T-cell (primary cell): ENCODE data around the gene ITPR1. TPM values are rescaled to one million over a fixed set of nuclear protein-coding genes. Genes with fewer than 3 reads are reported as not detected.

Experiments
- ATAC-seq, 4 experiments: fragments of 200-7000 bp in 3 of 4; fragments of 150-1000 bp in 1 of 4; cut with Tn5 transposase; replicated peaks in 1 of 4; 1 replicate in 3 of 4; 2 replicates in 1 of 4; pipeline ENCODE4 v1.10.0; 2021; ENCODE audit warnings: moderate library complexity in 3 of 4, mild to moderate bottlenecking in 2 of 4, moderate number of reproducible peaks in 1 of 4
- CTCF ChIA-PET, 2 donors: fragments of 300-600 bp; sonication (Branson Sonifier 250); formaldehyde crosslinking; loops; one replicate each; lab custom pipeline; 2022; ENCODE audit warnings: antibody characterized with exemption in 2 of 2; lab: Charles Lee
- POLR2A ChIA-PET, 2 donors: fragments of 300-600 bp; sonication (Branson Sonifier 250); formaldehyde crosslinking; loops; one replicate each; lab custom pipeline; 2022; ENCODE audit warnings: antibody characterized with exemption in 2 of 2; lab: Charles Lee
- DNase-seq, 35 experiments: peaks; one replicate each; pipeline versions ENCODE4 v3.0.0 to v3.0.0-alpha.2; 2013 to 2023
- H3K27ac ChIP-seq: one replicate; pipeline ENCODE4 v1.5.1; 2013; ENCODE audit warnings: low read length
- H3K27me3 ChIP-seq, 2 experiments: replicated peaks in 1 of 2; 1 replicate in 1 of 2; 2 replicates in 1 of 2; pipeline versions ENCODE4 v1.6.1 to v1.7.0; 2013; ENCODE audit warnings: low read length in 1 of 2, mixed read lengths in 1 of 2; ENCODE audit not compliant: control insufficient read depth in 2 of 2, insufficient read depth in 2 of 2; ENCODE audit errors: extremely low read depth in 1 of 2
- H3K36me3 ChIP-seq, 2 donors: 1 replicate in 1 of 2; 2 replicates in 1 of 2; pipeline versions ENCODE4 v1.6.1 to v1.7.0; 2013; ENCODE audit warnings: low read length in 1 of 2; ENCODE audit not compliant: control insufficient read depth in 2 of 2, insufficient read depth in 1 of 2; ENCODE audit errors: extremely low read depth in 1 of 2
- H3K4me1 ChIP-seq, 2 experiments: 1 replicate in 1 of 2; 2 replicates in 1 of 2; pipeline versions ENCODE4 v1.6.1 to v1.7.0; 2013; ENCODE audit warnings: low read length in 2 of 2, mixed read lengths in 1 of 2; ENCODE audit not compliant: insufficient read depth in 2 of 2, control insufficient read depth in 1 of 2; ENCODE audit errors: extremely low read depth in 1 of 2
- H3K4me3 ChIP-seq, 2 donors: 1 replicate in 1 of 2; 2 replicates in 1 of 2; pipeline versions ENCODE4 v1.5.1 to v1.7.0; 2013; ENCODE audit warnings: mild to moderate bottlenecking in 2 of 2, low read length in 1 of 2, moderate library complexity in 1 of 2; ENCODE audit not compliant: control insufficient read depth in 1 of 2; ENCODE audit errors: extremely low read depth in 1 of 2
- H3K9me3 ChIP-seq: 2 replicates; pipeline ENCODE4 v1.7.0; 2013
- H3K27ac Mint-ChIP-seq, 2 donors: one replicate each; pipeline ENCODE4 v1.8.0; 2020 to 2021; ENCODE audit warnings: mild to moderate bottlenecking in 2 of 2, mixed read lengths in 2 of 2
- H3K27me3 Mint-ChIP-seq, 2 donors: one replicate each; pipeline ENCODE4 v1.8.0; 2021 to 2022; ENCODE audit warnings: mixed read lengths in 2 of 2
- H3K36me3 Mint-ChIP-seq: one replicate; pipeline ENCODE4 v1.8.0; 2021; ENCODE audit warnings: mixed read lengths
- H3K4me1 Mint-ChIP-seq, 3 donors: one replicate each; pipeline ENCODE4 v1.8.0; 2020 to 2022; ENCODE audit warnings: mixed read lengths in 3 of 3, mild to moderate bottlenecking in 1 of 3
- H3K4me3 Mint-ChIP-seq, 3 donors: one replicate each; pipeline ENCODE4 v1.8.0; 2020 to 2022; ENCODE audit warnings: mild to moderate bottlenecking in 3 of 3, mixed read lengths in 3 of 3, moderate library complexity in 3 of 3
- H3K9me3 Mint-ChIP-seq, 3 donors: one replicate each; pipeline ENCODE4 v1.8.0; 2020 to 2022; ENCODE audit warnings: mixed read lengths in 3 of 3
- WGBS: methylation state at CpG from one replicate; pipeline ENCODE4 v1.1.5; 2013; ENCODE audit warnings: missing lambda C conversion rate; ENCODE audit not compliant: insufficient coverage; 5-methylcytosine and 5-hydroxymethylcytosine counted together
- total RNA-seq, 35 experiments: library from RNA in 6 of 35; stranded (reverse) in 6 of 35; fragments of 120-200 nt in 1 of 35; gene quantifications; one replicate each; pipeline versions ENCODE4 v1.2.1 to v1.2.4 and lab custom pipeline; 2013 to 2026

ITPR1 gene
- total RNA-seq, 5 donors from 2014 or later (not counting 1 experiment from before 2014, with no cell fraction given): 53.8 to 105 (median 73.1) TPM

DNA sequence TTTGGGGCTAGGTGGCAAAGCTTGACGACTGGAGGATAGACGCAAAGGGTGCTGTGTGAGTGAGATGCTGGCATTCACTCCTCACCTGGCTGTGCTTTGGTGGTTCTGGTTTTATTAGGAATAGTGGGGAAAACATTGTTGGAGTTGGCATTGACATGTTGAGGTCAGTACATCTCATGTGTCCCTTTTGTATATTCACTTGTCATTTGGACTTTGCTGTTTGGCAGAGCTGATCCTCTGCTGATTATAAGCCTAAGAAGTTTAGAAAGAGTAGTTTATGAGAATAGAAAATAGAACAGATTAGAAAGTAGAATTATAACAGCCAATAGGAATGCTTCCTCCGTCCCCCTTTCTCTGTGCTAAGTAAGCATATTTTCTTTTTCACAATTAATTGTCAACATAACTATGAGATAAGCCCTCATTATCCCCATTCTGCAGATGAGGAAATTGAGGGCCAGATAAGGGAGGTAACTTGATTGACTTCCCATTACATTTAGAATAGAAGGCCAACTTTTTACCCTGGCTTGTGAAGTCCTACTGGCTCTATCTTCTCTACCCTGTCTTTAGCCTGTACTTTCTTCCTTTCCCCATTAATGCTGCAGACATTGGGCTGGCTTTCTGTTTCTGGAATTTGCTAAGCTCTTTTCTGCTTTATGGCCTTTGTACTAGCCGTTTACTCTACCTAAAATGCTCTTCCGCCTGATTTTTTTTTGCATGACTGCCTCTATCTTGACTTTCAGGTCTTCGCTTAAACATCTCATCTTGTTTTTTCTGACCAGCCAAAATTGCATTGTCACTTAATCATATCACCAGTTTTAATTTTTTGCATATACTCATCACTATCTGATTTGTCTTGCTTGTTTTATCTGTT, 12.8 kb downstream of the ITPR1 start:
- H3K36me3 Mint-ChIP-seq: peaks cover 31% of the 10 kb centered on the region
- H3K4me1 ChIP-seq: peaks cover 9 to 27% of the 10 kb centered on the region in 2 experiments
- CTCF ChIA-PET: interaction anchor here (1.0 to 1.7 kb wide), 4 partner anchors 11 to 13 kb away, joined by 3 to 8 read pairs (median 3); partner anchors contain the start of gene ITPR1 (in 1 of the 2)
- H3K4me3 ChIP-seq: no peak overlapping the region
- peak overlapping the region; percentile 89 for H3K27ac ChIP-seq
- DNase-seq (no peak), ATAC-seq (no peak)
- POLR2A ChIA-PET: interaction anchor here (0.6 to 0.8 kb wide), 2 partner anchors 13 to 602 kb away, joined by 3 to 6 read pairs; partner anchors contain the start of gene ITPR1 (in 1 of the 2)
- H3K36me3 ChIP-seq: peaks cover 0 to 7% of the 10 kb centered on the region in 2 donors
- H3K27me3 ChIP-seq: no peaks in the 10 kb centered on the region
- H3K4me1 Mint-ChIP-seq: peaks cover 35 to 68% (median 54%) of the 10 kb centered on the region in 3 donors
- H3K27me3 Mint-ChIP-seq: no peaks in the 10 kb centered on the region
- H3K9me3 Mint-ChIP-seq: no peaks in the 10 kb centered on the region
- 85% methylated on average over 5 of the region's 6 CpGs for WGBS
- H3K27ac Mint-ChIP-seq: peak overlapping the region; percentile 98
- peak overlapping the region in 2 of 3 donors; percentile 10 to 21 for H3K4me3 Mint-ChIP-seq
- no peaks in the 10 kb centered on the region for H3K9me3 ChIP-seq

- no peaks in the 10 kb centered on the region for H3K27me3 ChIP-seq
- H3K36me3 Mint-ChIP-seq: peaks cover 27% of the 10 kb centered on the region
- H3K36me3 ChIP-seq: peaks cover 0 to 3% of the 10 kb centered on the region in 2 donors
- no peak overlapping the region for H3K27ac ChIP-seq
- ChIA-PET CTCF (interaction anchor here (1.6 to 1.7 kb wide), 2 partner anchors 12 to 13 kb away, joined by 3 to 8 read pairs; partner anchors contain the start of gene ITPR1 (in 1 of the 2)), POLR2A (interaction anchor here in 1 of 2 donors (0.6 kb wide), 1 partner anchor 26 kb away, joined by 3 read pairs; no protein-coding TSS in a partner anchor)
- no peak overlapping the region for H3K4me3 ChIP-seq
- no peaks in the 10 kb centered on the region for H3K9me3 Mint-ChIP-seq
- H3K4me1 Mint-ChIP-seq: peaks cover 36 to 70% (median 55%) of the 10 kb centered on the region in 3 donors
- DNase-seq (no peak), ATAC-seq (no peak)
- H3K4me3 Mint-ChIP-seq: peak overlapping the region in 1 of 3 donors; percentile 21
- H3K27ac Mint-ChIP-seq: peak overlapping the region; percentile 60 to 66
- WGBS: no CpG with 5 or more reads among the region's 2 CpGs
- no peaks in the 10 kb centered on the region for H3K27me3 Mint-ChIP-seq
- peaks cover 9 to 27% of the 10 kb centered on the region in 2 experiments for H3K4me1 ChIP-seq
- no peaks in the 10 kb centered on the region for H3K9me3 ChIP-seq
These were observed 13.4 kb downstream of the ITPR1 start for GRCh38 chr3:4506559-4507023.

DNA sequence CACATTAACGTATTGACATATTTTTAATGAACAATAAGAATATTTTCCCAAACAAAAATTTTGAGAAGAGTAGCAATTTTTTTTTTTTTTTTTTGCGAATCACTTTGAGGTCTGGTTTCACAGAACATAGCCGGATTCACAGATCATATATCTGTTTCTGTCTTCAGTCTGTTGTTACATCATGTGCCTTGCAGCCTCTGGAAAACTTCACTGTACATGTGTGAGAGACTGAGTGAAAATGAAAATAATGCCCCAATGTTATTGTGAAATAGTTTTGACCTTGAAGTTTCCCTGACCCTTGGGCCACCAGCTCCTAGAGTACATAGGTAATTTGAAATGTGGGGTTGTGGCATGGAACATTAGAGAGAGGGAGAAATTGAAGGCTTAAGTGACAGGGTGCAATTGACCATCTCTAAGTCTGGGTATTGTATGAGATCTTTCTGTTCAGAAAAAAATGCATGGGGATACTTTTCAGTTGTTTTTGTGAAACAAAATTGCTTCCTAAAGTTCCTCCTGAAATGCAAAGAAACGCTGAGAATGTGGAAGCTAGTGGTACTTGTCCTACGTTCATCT, 14.0 kb downstream of the ITPR1 start:
- WGBS: 43% methylated on average over 1 of the region's 5 CpGs
- no peak overlapping the region for H3K4me3 Mint-ChIP-seq
- peaks cover 9 to 27% of the 10 kb centered on the region in 2 experiments for H3K4me1 ChIP-seq
- no peak overlapping the region for H3K27ac ChIP-seq
- H3K4me3 ChIP-seq: no peak overlapping the region
- H3K9me3 Mint-ChIP-seq: no peaks in the 10 kb centered on the region
- ChIA-PET CTCF (interaction anchor here (1.2 to 1.7 kb wide), 4 partner anchors 11 to 157 kb away, joined by 3 to 8 read pairs (median 6); partner anchors contain the start of gene ITPR1 (in 1 of the 2)), POLR2A (interaction anchor here in 1 of 2 donors (0.6 to 2.7 kb wide), 2 partner anchors 14 to 26 kb away, joined by 3 to 9 read pairs; partner anchors contain the start of gene ITPR1)
- DNase-seq (no peak), ATAC-seq (no peak)
- H3K36me3 Mint-ChIP-seq: peaks cover 26% of the 10 kb centered on the region
- H3K4me1 Mint-ChIP-seq: peaks cover 38 to 69% (median 57%) of the 10 kb centered on the region in 3 donors
- no peaks in the 10 kb centered on the region for H3K9me3 ChIP-seq
- no peak overlapping the region for H3K27ac Mint-ChIP-seq
- no peaks in the 10 kb centered on the region for H3K27me3 Mint-ChIP-seq
- no peaks in the 10 kb centered on the region for H3K36me3 ChIP-seq
- no peaks in the 10 kb centered on the region for H3K27me3 ChIP-seq

- Histone ChIP-seq H3K27me3 (no peaks in the 10 kb centered on the region), H3K4me1 (peaks cover 9 to 29% of the 10 kb centered on the region in 2 experiments), H3K27ac (no peak overlapping the region), H3K36me3 (no peaks in the 10 kb centered on the region), H3K9me3 (no peaks in the 10 kb centered on the region), H3K4me3 (no peak overlapping the region)
- DNase-seq (no peak), ATAC-seq (no peak)
- no peak overlapping the region for H3K4me3 Mint-ChIP-seq
- peaks cover 47 to 71% (median 60%) of the 10 kb centered on the region in 3 donors for H3K4me1 Mint-ChIP-seq
- H3K27ac Mint-ChIP-seq: no peak overlapping the region
- no peaks in the 10 kb centered on the region for H3K9me3 Mint-ChIP-seq
- peaks cover 28% of the 10 kb centered on the region for H3K36me3 Mint-ChIP-seq
- 68% methylated on average over 3 of the region's 8 CpGs for WGBS
- H3K27me3 Mint-ChIP-seq: no peaks in the 10 kb centered on the region
- ChIA-PET POLR2A (interaction anchor here (0.6 to 2.7 kb wide), 3 partner anchors 15 to 726 kb away, joined by 3 to 9 read pairs (median 3); partner anchors contain the start of gene ITPR1 (in 2 of the 2)), CTCF (interaction anchor here (0.6 to 1.7 kb wide), 7 partner anchors 9 to 158 kb away, joined by 3 to 11 read pairs (median 8); partner anchors contain the start of gene ITPR1 (in 1 of the 2))
These were observed 15.2 kb downstream of the ITPR1 start for GRCh38 chr3:4508048-4508981.

- H3K9me3 Mint-ChIP-seq: no peaks in the 10 kb centered on the region
- H3K27me3 Mint-ChIP-seq: no peaks in the 10 kb centered on the region
- no peak for DNase-seq
- peaks cover 28% of the 10 kb centered on the region for H3K36me3 Mint-ChIP-seq
- Histone ChIP-seq H3K4me3 (no peak overlapping the region), H3K27me3 (no peaks in the 10 kb centered on the region), H3K36me3 (no peaks in the 10 kb centered on the region), H3K4me1 (peaks cover 9 to 22% of the 10 kb centered on the region in 2 experiments), H3K27ac (no peak overlapping the region), H3K9me3 (no peaks in the 10 kb centered on the region)
- no peak overlapping the region for H3K27ac Mint-ChIP-seq
- H3K4me3 Mint-ChIP-seq: no peak overlapping the region
- ChIA-PET CTCF (interaction anchor here (0.7 to 1.3 kb wide), 2 partner anchors 14 to 15 kb away, joined by 4 to 11 read pairs; no protein-coding TSS in a partner anchor), POLR2A (interaction anchor here (0.6 to 2.7 kb wide), 3 partner anchors 15 to 725 kb away, joined by 3 to 9 read pairs (median 3); partner anchors contain the start of gene ITPR1 (in 2 of the 2))
- H3K4me1 Mint-ChIP-seq: peaks cover 48 to 64% (median 54%) of the 10 kb centered on the region in 3 donors
- ATAC-seq: no peak
These were observed 15.9 kb downstream of the ITPR1 start for GRCh38 chr3:4509043-4509442.
